ENCODE measurements around the gene TCP11.

DNA sequence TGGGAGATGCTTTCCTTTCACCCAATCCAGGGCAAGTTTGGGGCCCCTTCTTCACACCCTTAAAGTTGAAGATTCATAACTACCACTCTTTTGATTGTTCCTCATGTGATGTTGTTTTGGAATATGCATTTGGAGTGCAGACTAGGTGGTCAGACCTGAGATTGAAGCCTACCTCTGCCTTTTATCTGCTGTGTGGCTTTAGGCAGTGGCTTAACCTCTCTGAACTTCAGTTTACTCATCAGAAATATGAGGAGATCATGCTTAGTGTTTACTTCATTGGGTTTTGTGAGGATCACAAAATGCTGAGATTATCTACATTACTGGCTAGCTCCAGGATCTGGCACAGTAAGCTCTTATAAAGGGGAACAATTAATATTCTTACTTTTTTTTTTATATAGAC lies 26.4 kb upstream of the TCP11 start:
- TF ChIP-seq, protein P1, sequence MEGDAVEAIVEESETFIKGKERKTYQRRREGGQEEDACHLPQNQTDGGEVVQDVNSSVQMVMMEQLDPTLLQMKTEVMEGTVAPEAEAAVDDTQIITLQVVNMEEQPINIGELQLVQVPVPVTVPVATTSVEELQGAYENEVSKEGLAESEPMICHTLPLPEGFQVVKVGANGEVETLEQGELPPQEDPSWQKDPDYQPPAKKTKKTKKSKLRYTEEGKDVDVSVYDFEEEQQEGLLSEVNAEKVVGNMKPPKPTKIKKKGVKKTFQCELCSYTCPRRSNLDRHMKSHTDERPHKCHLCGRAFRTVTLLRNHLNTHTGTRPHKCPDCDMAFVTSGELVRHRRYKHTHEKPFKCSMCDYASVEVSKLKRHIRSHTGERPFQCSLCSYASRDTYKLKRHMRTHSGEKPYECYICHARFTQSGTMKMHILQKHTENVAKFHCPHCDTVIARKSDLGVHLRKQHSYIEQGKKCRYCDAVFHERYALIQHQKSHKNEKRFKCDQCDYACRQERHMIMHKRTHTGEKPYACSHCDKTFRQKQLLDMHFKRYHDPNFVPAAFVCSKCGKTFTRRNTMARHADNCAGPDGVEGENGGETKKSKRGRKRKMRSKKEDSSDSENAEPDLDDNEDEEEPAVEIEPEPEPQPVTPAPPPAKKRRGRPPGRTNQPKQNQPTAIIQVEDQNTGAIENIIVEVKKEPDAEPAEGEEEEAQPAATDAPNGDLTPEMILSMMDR (IDR thresholded peaks at IDR 0.05; ENCODE audit: low read depth, low read length, poor library complexity, severe bottlenecking): no peak
- TF ChIP-seq EZH2phosphoT487 (IDR thresholded peaks at IDR 0.05; ENCODE audit: borderline replicate concordance, low read length): no peak

Data from DOHH2 (cell line).